ENCODE data around the gene MAMDC2.

Gene MAMDC2

GRCh38 chr9:70145981-70146380 is 102.3 kb downstream of the MAMDC2 start:
- no peaks in the 10 kb centered on the region for H3K9me3 ChIP-seq (ENCODE audit: insufficient read depth, low read depth, low read length)
- H3K9ac ChIP-seq (ENCODE audit: low read depth, low read length) = no peak overlapping the region
- no peaks in the 10 kb centered on the region for H3K36me3 ChIP-seq (ENCODE audit: insufficient read depth, low read depth, low read length)
- no peaks in the 10 kb centered on the region for H3K27me3 ChIP-seq (ENCODE audit: insufficient read depth, low read length)
- no peak overlapping the region for H3K27ac ChIP-seq (ENCODE audit: low read length)
- no peaks in the 10 kb centered on the region for H3K4me1 ChIP-seq (ENCODE audit: insufficient read depth, low read length)
- no peak overlapping the region for H3K4me3 ChIP-seq (ENCODE audit: low read length)

- no peaks in the 10 kb centered on the region for H3K36me3 ChIP-seq (ENCODE audit: insufficient read depth, low read depth, low read length)
- H3K4me3 ChIP-seq (ENCODE audit: low read length) = no peak overlapping the region
- H3K27me3 ChIP-seq (ENCODE audit: insufficient read depth, low read length) = no peaks in the 10 kb centered on the region
- H3K9me3 ChIP-seq (ENCODE audit: insufficient read depth, low read depth, low read length) = no peaks in the 10 kb centered on the region
- H3K4me1 ChIP-seq (ENCODE audit: insufficient read depth, low read length) = no peaks in the 10 kb centered on the region
- no peak overlapping the region for H3K9ac ChIP-seq (ENCODE audit: low read depth, low read length)
- H3K27ac ChIP-seq (ENCODE audit: low read length) = no peak overlapping the region
These were observed 103.5 kb downstream of the MAMDC2 start for GRCh38 chr9:70147196-70147595.

GRCh38 chr9:70147651-70148050 is 104.0 kb downstream of the MAMDC2 start:
- Histone ChIP-seq H3K9me3 (ENCODE audit: insufficient read depth, low read depth, low read length) (no peaks in the 10 kb centered on the region), H3K27me3 (ENCODE audit: insufficient read depth, low read length) (no peaks in the 10 kb centered on the region), H3K9ac (ENCODE audit: low read depth, low read length) (no peak overlapping the region), H3K4me3 (ENCODE audit: low read length) (no peak overlapping the region), H3K27ac (ENCODE audit: low read length) (no peak overlapping the region), H3K4me1 (ENCODE audit: insufficient read depth, low read length) (no peaks in the 10 kb centered on the region), H3K36me3 (ENCODE audit: insufficient read depth, low read depth, low read length) (no peaks in the 10 kb centered on the region)

- peaks cover 5% of the 10 kb centered on the region for H3K4me1 ChIP-seq (ENCODE audit: insufficient read depth, low read length)
- no peak overlapping the region for H3K27ac ChIP-seq (ENCODE audit: low read length)
- H3K36me3 ChIP-seq (ENCODE audit: insufficient read depth, low read depth, low read length) = no peaks in the 10 kb centered on the region
- no peak overlapping the region for H3K9ac ChIP-seq (ENCODE audit: low read depth, low read length)
- H3K9me3 ChIP-seq (ENCODE audit: insufficient read depth, low read depth, low read length) = no peaks in the 10 kb centered on the region
- H3K27me3 ChIP-seq (ENCODE audit: insufficient read depth, low read length) = no peaks in the 10 kb centered on the region
- no peak overlapping the region for H3K4me3 ChIP-seq (ENCODE audit: low read length)
These were observed 108.7 kb downstream of the MAMDC2 start for GRCh38 chr9:70152350-70152749.

GRCh38 chr9:70156729-70157128 is 113.1 kb downstream of the MAMDC2 start:
- no peak overlapping the region for H3K27ac ChIP-seq (ENCODE audit: low read length)
- peaks cover 5% of the 10 kb centered on the region for H3K4me1 ChIP-seq (ENCODE audit: insufficient read depth, low read length)
- H3K4me3 ChIP-seq (ENCODE audit: low read length) = no peak overlapping the region
- H3K9ac ChIP-seq (ENCODE audit: low read depth, low read length) = no peak overlapping the region
- no peaks in the 10 kb centered on the region for H3K27me3 ChIP-seq (ENCODE audit: insufficient read depth, low read length)
- no peaks in the 10 kb centered on the region for H3K36me3 ChIP-seq (ENCODE audit: insufficient read depth, low read depth, low read length)
- no peaks in the 10 kb centered on the region for H3K9me3 ChIP-seq (ENCODE audit: insufficient read depth, low read depth, low read length)

- H3K4me3 ChIP-seq (ENCODE audit: low read length) = no peak overlapping the region
These were observed 116.0 kb downstream of the MAMDC2 start for GRCh38 chr9:70159630-70160029.

GRCh38 chr9:70160686-70161600 is 117.3 kb downstream of the MAMDC2 start:
- Histone ChIP-seq H3K27ac (ENCODE audit: low read length) (no peak overlapping the region), H3K36me3 (ENCODE audit: insufficient read depth, low read depth, low read length) (no peaks in the 10 kb centered on the region), H3K27me3 (ENCODE audit: insufficient read depth, low read length) (no peaks in the 10 kb centered on the region), H3K4me1 (ENCODE audit: insufficient read depth, low read length) (peaks cover 7% of the 10 kb centered on the region; the same call in 1 of the 2 replicates), H3K4me3 (ENCODE audit: low read length) (no peak overlapping the region), H3K9me3 (ENCODE audit: insufficient read depth, low read depth, low read length) (no peaks in the 10 kb centered on the region), H3K9ac (ENCODE audit: low read depth, low read length) (no peak overlapping the region)

More at GRCh38 chr9:70159630-70160029, 116.0 kb downstream of the MAMDC2 start:
- Histone ChIP-seq H3K4me1 (ENCODE audit: insufficient read depth, low read length) (peaks cover 4% of the 10 kb centered on the region; the same call in 1 of the 2 replicates), H3K27ac (ENCODE audit: low read length) (no peak overlapping the region), H3K9ac (ENCODE audit: low read depth, low read length) (no peak overlapping the region), H3K27me3 (ENCODE audit: insufficient read depth, low read length) (no peaks in the 10 kb centered on the region), H3K9me3 (ENCODE audit: insufficient read depth, low read depth, low read length) (no peaks in the 10 kb centered on the region), H3K36me3 (ENCODE audit: insufficient read depth, low read depth, low read length) (no peaks in the 10 kb centered on the region)

- peaks cover 7% of the 10 kb centered on the region; the same call in 1 of the 2 replicates for H3K4me1 ChIP-seq (ENCODE audit: insufficient read depth, low read length)
- no peak overlapping the region for H3K4me3 ChIP-seq (ENCODE audit: low read length)
- no peaks in the 10 kb centered on the region for H3K27me3 ChIP-seq (ENCODE audit: insufficient read depth, low read length)
- no peaks in the 10 kb centered on the region for H3K9me3 ChIP-seq (ENCODE audit: insufficient read depth, low read depth, low read length)
- no peak overlapping the region for H3K9ac ChIP-seq (ENCODE audit: low read depth, low read length)
- H3K27ac ChIP-seq (ENCODE audit: low read length) = no peak overlapping the region
- no peaks in the 10 kb centered on the region for H3K36me3 ChIP-seq (ENCODE audit: insufficient read depth, low read depth, low read length)
These were observed 121.5 kb downstream of the MAMDC2 start for GRCh38 chr9:70165006-70165602.

GRCh38 chr9:70168521-70168920 is 124.9 kb downstream of the MAMDC2 start:
- H3K4me3 ChIP-seq (ENCODE audit: low read length) = no peak overlapping the region

GRCh38 chr9:70169222-70169621 is 125.6 kb downstream of the MAMDC2 start:
- H3K27ac ChIP-seq (ENCODE audit: low read length) = no peak overlapping the region
- no peak overlapping the region for H3K9ac ChIP-seq (ENCODE audit: low read depth, low read length)
- H3K4me3 ChIP-seq (ENCODE audit: low read length) = no peak overlapping the region
- peaks cover 3% of the 10 kb centered on the region; the same call in 1 of the 2 replicates for H3K4me1 ChIP-seq (ENCODE audit: insufficient read depth, low read length)
- no peaks in the 10 kb centered on the region for H3K9me3 ChIP-seq (ENCODE audit: insufficient read depth, low read depth, low read length)
- H3K27me3 ChIP-seq (ENCODE audit: insufficient read depth, low read length) = no peaks in the 10 kb centered on the region
- no peaks in the 10 kb centered on the region for H3K36me3 ChIP-seq (ENCODE audit: insufficient read depth, low read depth, low read length)

More at GRCh38 chr9:70168521-70168920, 124.9 kb downstream of the MAMDC2 start:
- Histone ChIP-seq H3K9me3 (ENCODE audit: insufficient read depth, low read depth, low read length) (no peaks in the 10 kb centered on the region), H3K9ac (ENCODE audit: low read depth, low read length) (no peak overlapping the region), H3K36me3 (ENCODE audit: insufficient read depth, low read depth, low read length) (no peaks in the 10 kb centered on the region), H3K27me3 (ENCODE audit: insufficient read depth, low read length) (no peaks in the 10 kb centered on the region), H3K4me1 (ENCODE audit: insufficient read depth, low read length) (peaks cover 3% of the 10 kb centered on the region; the same call in 1 of the 2 replicates), H3K27ac (ENCODE audit: low read length) (no peak overlapping the region)

GRCh38 chr9:70170151-70170790 is 126.6 kb downstream of the MAMDC2 start:
- Histone ChIP-seq H3K36me3 (ENCODE audit: insufficient read depth, low read depth, low read length) (no peaks in the 10 kb centered on the region), H3K9me3 (ENCODE audit: insufficient read depth, low read depth, low read length) (no peaks in the 10 kb centered on the region), H3K4me1 (ENCODE audit: insufficient read depth, low read length) (no peaks in the 10 kb centered on the region), H3K9ac (ENCODE audit: low read depth, low read length) (no peak overlapping the region), H3K4me3 (ENCODE audit: low read length) (no peak overlapping the region), H3K27me3 (ENCODE audit: insufficient read depth, low read length) (no peaks in the 10 kb centered on the region), H3K27ac (ENCODE audit: low read length) (no peak overlapping the region)
